ENCODE data around the gene ACSBG1. TPM values are rescaled to one million over a fixed set of nuclear protein-coding genes. Genes with fewer than 3 reads are reported as not detected.

The ACSBG1 gene
- polyA plus RNA-seq, 1 donor (not counting 4 experiments of a cell fraction or from before 2014, with no cell fraction given): 0.01 TPM

GRCh38 chr15:78216276-78217104 is 17.9 kb downstream of the ACSBG1 start:
- FAIRE-seq (peak; percentile 29), DNase-seq (ENCODE audit: low read depth, low spot score) (no peak)
- TF ChIP-seq CTCF (optimal IDR thresholded peaks at IDR 0.05 in 1 of 3, IDR thresholded peaks at IDR 0.05 in 1 of 3, conservative IDR thresholded peaks at IDR 0.05 in 1 of 3; ENCODE audit: extremely low read depth in 1 of 3, insufficient read depth in 2 of 3, low read length in 3 of 3): no peak
- no peak for TF ChIP-seq EZH2 (IDR thresholded peaks at IDR 0.05; ENCODE audit: low read length)
- H3K4me2 ChIP-seq (ENCODE audit: control insufficient read depth, extremely low read depth, insufficient read depth, low read depth, low read length): no peak overlapping the region
- H3K79me2 ChIP-seq (ENCODE audit: control insufficient read depth, insufficient read depth, low read length): no peaks in the 10 kb centered on the region
- no peak overlapping the region for H3K27ac ChIP-seq (ENCODE audit: control insufficient read depth, insufficient read depth, low read length)
- H3K9me3 ChIP-seq (ENCODE audit: control insufficient read depth, low read depth, low read length): no peaks in the 10 kb centered on the region
- H3K36me3 ChIP-seq (ENCODE audit: control insufficient read depth in 2 of 2, extremely low read depth in 1 of 2, insufficient read depth in 2 of 2, low read length in 2 of 2): no peaks in the 10 kb centered on the region
- dilution Hi-C loops (cut with MboI; ENCODE audit: extremely low pct_ligation_motif_present, low sequenced_read_pairs): no loop called here
- peaks cover 8% of the 10 kb centered on the region for H3K27me3 ChIP-seq (ENCODE audit: control insufficient read depth, extremely low read depth, insufficient read depth, low read length)
- H2AFZ ChIP-seq (ENCODE audit: control insufficient read depth, low read length): no peak overlapping the region
- H3K9ac ChIP-seq (ENCODE audit: control insufficient read depth, extremely low read depth, insufficient read depth, low read length): no peak overlapping the region
- peaks cover 2% of the 10 kb centered on the region for H3K9me1 ChIP-seq (ENCODE audit: control insufficient read depth, extremely low read depth, insufficient read depth, low read length)
- H4K20me1 ChIP-seq (ENCODE audit: control insufficient read depth, extremely low read depth, insufficient read depth, low read length): no peaks in the 10 kb centered on the region
- no peak overlapping the region for H3K4me3 ChIP-seq (ENCODE audit: control insufficient read depth in 2 of 3, extremely low read depth in 1 of 3, insufficient read depth in 2 of 3, low read depth in 1 of 3, low read length in 3 of 3)
- H3K4me1 ChIP-seq (ENCODE audit: control insufficient read depth, extremely low read depth, insufficient read depth, low read length): peaks cover 18% of the 10 kb centered on the region

- peaks cover 2% of the 10 kb centered on the region for H3K9me1 ChIP-seq (ENCODE audit: control insufficient read depth, extremely low read depth, insufficient read depth, low read length)
- H3K4me2 ChIP-seq (ENCODE audit: control insufficient read depth, extremely low read depth, insufficient read depth, low read depth, low read length): no peak overlapping the region
- no peak for FAIRE-seq
- H3K36me3 ChIP-seq (ENCODE audit: control insufficient read depth in 2 of 2, extremely low read depth in 1 of 2, insufficient read depth in 2 of 2, low read length in 2 of 2): no peaks in the 10 kb centered on the region
- no peaks in the 10 kb centered on the region for H3K9me3 ChIP-seq (ENCODE audit: control insufficient read depth, low read depth, low read length)
- TF ChIP-seq CTCF (optimal IDR thresholded peaks at IDR 0.05 in 1 of 3, IDR thresholded peaks at IDR 0.05 in 1 of 3, conservative IDR thresholded peaks at IDR 0.05 in 1 of 3; ENCODE audit: extremely low read depth in 1 of 3, insufficient read depth in 2 of 3, low read length in 3 of 3) (no peak), EZH2 (IDR thresholded peaks at IDR 0.05; ENCODE audit: low read length) (no peak)
- H3K4me3 ChIP-seq (ENCODE audit: control insufficient read depth in 2 of 3, extremely low read depth in 1 of 3, insufficient read depth in 2 of 3, low read depth in 1 of 3, low read length in 3 of 3): no peak overlapping the region
- H4K20me1 ChIP-seq (ENCODE audit: control insufficient read depth, extremely low read depth, insufficient read depth, low read length): no peaks in the 10 kb centered on the region
- H3K27ac ChIP-seq (ENCODE audit: control insufficient read depth, insufficient read depth, low read length): no peak overlapping the region
- H3K4me1 ChIP-seq (ENCODE audit: control insufficient read depth, extremely low read depth, insufficient read depth, low read length): peaks cover 28% of the 10 kb centered on the region
- dilution Hi-C loops (cut with MboI; ENCODE audit: extremely low pct_ligation_motif_present, low sequenced_read_pairs): no loop called here
- H3K79me2 ChIP-seq (ENCODE audit: control insufficient read depth, insufficient read depth, low read length): no peaks in the 10 kb centered on the region
- no peak overlapping the region for H3K9ac ChIP-seq (ENCODE audit: control insufficient read depth, extremely low read depth, insufficient read depth, low read length)
- H2AFZ ChIP-seq (ENCODE audit: control insufficient read depth, low read length): no peak overlapping the region
- H3K27me3 ChIP-seq (ENCODE audit: control insufficient read depth, extremely low read depth, insufficient read depth, low read length): peaks cover 8% of the 10 kb centered on the region
- DNase-seq (ENCODE audit: low read depth, low spot score): no peak
Observed at GRCh38 chr15:78213956-78214355, 20.4 kb downstream of the ACSBG1 start.

Measured in keratinocyte (primary cell).